NAMALWA (cell line): ENCODE data around the gene KATNB1.
"Not testable (repeated sequence)": the region's sequence is repeated elsewhere in the genome, so short reads cannot be mapped to it uniquely, and the experiment has no call there.

Experiments used
- DNase-seq: peaks from one replicate; pipeline ENCODE4 v3.0.0-alpha.2; 2015; ENCODE audit warnings: low spot score

The KATNB1 gene

GRCh38 chr16:57791893-57792461 lies 56.4 kb downstream of the KATNB1 start:
- DNase-seq: no peak

DNA sequence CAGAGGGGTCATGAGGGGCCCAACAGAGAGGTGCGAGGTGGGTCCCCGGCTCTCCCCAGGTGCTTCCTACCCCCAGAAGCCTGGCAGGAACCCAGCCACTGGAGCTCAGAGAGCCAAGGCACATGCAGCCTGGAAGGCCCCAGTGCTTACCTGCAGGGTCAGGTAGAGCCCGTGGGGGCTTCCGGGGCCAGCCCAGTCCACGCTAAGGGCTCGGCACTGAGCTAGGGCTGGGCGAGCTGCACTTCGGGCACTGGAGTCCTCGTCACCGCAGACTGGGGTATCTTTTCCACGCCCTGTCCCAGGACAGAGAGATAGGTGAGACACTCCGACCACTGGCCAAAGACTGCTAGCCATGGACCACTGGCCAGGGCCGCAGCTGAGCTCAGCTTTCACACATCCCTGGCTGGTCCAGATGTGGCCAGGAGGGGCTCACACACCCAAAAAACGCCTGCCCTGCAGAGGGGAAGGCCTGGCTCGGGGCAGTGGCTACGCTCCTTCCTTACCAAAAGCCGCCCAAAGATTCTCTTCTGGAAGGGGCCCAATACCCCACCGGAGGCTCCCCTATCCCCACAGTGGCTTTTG lies 59.4 kb downstream of the KATNB1 start:
- DNase-seq: no peak

DNA sequence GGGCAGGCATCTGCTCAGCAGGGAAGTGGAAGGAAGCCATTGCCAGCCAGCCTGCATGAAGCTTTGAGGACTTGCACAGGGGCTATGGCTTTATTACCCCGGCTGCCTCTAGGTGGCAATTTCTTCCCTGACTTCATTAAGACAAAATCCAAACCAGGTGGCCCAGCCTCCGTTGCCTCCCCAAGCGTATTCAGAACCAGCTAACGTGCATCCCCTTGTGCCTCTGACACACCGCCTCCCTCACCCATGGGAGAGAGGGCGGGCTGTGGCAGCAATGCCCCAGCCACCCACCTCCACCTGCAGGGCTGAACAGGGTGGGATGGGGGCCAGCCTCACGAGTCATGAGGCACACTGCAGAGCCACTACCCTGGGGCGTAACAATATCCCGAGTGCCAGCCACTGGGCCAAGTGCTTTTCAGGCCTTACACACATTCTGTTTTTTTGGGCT lies 59.9 kb downstream of the KATNB1 start:
- peak; percentile 70 for DNase-seq

DNA sequence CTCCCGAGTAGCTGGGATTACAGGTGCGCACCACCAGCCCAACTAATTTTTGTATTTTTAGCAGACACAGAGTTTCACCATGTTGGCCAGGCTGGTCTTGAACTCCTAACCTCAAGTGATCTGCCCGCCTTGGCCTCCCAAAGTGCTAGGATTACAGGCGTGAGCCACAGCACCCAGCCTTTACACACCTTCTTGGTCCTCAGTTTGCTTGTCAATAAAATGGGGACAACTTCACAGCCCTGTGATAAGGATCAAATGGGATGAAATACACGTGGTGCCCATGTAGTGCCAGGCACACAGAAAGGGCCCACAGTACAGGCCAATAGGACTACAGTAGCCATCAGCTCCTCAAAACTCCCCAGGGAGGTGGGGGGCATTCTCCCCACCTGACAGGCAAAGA lies 60.4 kb downstream of the KATNB1 start:
- DNase-seq: not testable (repeated sequence)

DNA sequence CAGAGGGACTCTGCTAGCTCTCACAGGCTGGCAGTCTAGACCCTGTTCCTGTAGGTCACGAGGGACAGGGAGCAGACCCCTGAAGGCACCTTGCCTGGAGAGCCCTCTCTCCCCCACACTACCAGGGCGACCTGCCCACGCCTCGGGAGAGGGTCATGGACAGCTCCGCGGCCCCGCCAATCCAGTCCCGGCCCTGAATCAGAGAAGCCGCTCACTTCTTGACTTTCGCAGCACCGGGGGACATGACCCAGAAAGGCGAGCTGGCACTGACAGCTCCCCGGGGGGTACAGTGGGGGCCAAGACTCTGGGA lies 61.6 kb downstream of the KATNB1 start:
- DNase-seq: no peak

GRCh38 chr16:57797526-57798266 lies 62.1 kb downstream of the KATNB1 start:
- DNase-seq: no peak

GRCh38 chr16:57798267-57798810 lies 62.8 kb downstream of the KATNB1 start:
- DNase-seq: no peak

GRCh38 chr16:57798953-57799599 lies 63.5 kb downstream of the KATNB1 start:
- no peak for DNase-seq

- no peak for DNase-seq
Observed at GRCh38 chr16:57799600-57800199, 64.1 kb downstream of the KATNB1 start.

DNA sequence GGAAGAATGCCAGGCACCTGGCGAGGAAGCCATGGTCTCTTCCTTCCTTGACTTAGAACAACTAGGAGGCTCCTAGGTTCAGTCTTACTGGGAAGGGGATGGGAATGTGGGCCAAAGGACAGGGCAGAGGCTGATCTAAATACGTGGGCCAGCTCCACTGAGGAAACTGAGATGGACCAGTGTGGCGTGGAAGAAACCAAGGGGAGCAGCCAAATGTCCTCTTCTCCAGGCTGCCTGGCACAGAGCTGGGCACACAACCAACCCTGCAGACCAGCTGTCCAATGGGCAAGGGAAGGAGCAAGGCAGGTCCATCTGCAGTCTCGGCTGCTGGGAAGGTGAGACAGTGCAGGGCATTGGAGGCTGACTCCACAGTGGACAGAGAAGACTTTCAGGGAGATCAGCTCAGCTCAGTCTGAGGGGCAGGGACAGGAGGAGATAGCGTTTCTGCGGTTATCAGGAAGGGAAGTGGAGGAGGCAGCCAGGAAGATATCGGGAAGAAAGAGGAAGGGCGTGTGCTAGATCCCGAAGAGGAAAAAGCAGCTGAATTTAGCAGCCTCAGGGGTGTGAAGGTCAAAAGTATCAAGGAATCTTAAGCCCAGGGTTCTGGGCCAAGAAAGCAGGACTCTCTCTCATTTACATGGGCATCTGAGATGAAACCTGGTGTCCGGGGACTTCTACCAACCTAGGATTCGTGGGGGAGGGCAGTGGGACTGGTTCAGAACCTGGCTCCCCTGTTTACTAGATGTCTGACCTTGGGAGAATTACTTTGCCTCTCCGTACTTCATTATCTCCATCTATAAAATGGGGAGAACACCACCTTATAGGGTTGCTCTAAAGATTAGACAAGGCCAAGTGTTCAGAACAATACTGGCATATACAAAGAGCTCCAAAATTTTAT lies 64.9 kb downstream of the KATNB1 start:
- no peak for DNase-seq

- DNase-seq: no peak
Observed at GRCh38 chr16:57801098-57801808, 65.7 kb downstream of the KATNB1 start.

GRCh38 chr16:57801809-57802340 lies 66.3 kb downstream of the KATNB1 start:
- DNase-seq: no peak

GRCh38 chr16:57802341-57803133 lies 67.0 kb downstream of the KATNB1 start, which contains the start of gene KIFC3:
Gene KIFC3 (minus strand): TSS chr16:57802491. CDS start chr16:57798243, 4,248 bp downstream.
- no peak for DNase-seq

GRCh38 chr16:57803134-57803990 lies 67.8 kb downstream of the KATNB1 start:
- no peak for DNase-seq

DNA sequence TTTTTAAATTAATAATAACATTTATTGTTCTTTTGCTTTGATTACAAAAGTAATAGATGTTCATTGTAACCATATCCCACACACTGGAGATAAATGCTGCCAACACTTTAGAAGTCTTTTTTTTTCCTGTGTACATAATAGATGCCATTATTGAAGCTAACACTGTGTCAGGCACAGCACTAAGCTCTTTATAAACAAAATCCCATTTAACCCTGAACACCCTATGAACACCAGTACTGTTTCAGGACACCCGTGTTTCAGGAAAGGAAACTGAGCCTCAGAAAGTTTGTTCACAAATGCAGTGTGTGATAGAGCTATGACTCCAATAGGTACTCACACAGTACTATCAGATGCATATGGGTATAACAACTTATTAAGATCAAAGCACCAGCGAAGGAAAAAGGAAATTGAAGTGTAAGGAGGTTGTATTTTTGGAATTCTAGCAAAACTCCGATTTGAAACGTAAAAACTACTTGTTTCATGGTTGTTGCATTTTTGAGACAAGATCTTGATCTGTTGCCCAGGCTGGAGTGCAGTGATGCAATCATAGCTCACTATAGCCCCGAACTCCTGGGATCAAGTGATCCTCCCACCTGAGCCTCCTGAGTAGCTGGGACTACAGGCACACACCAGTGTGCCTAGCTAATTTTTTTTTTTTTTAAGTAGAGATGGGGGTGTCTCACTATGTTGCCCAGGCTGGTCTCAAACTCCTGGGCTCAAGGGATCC lies 68.7 kb downstream of the KATNB1 start:
- DNase-seq: no peak

DNA sequence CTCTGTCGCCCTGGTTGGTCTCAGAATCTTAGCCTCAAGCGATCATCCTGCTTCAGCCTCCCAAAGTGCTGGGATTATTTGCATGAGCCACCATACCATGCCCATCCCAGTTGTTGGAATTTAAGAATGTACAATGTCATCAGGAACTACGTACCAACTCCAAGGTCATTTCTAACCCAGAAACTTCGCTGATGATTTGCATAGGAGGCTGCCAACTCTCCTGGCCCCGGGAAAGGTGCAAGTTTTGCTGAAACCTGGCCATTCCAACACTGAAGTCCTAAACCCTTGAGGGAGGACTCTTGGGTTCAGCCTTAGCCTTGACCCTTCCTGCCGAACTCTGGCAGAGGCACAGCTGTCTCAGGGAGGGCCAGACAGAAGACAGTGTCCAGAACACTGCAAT lies 69.6 kb downstream of the KATNB1 start:
- DNase-seq: no peak
